HS-5 (cell line): ENCODE results near the gene SMIM13.

Experiments used
- DNase-seq: peaks from one replicate; pipeline ENCODE4 v3.0.0-alpha.2; 2012; ENCODE audit warnings: low read depth

The SMIM13 gene

DNA sequence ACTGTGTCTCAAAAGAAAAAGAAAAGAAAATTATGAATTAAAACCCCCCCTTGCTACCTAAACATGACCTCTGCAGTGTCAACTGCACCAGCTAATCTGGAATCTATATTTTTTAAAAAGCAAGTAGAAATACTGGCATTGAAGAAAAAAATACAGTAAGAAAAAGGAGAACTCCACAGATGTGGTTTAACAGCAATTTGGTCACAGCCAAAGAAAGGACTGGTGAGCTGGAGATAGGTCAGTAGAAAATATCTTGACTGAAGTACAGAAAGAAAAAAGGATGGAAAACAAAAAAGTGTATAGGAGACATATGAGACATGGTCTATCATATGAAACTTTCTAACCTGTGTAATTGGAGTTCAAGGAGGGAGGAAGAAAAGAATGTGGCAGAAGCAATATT is 62.0 kb downstream of the SMIM13 start:
- DNase-seq, result no peak

DNA sequence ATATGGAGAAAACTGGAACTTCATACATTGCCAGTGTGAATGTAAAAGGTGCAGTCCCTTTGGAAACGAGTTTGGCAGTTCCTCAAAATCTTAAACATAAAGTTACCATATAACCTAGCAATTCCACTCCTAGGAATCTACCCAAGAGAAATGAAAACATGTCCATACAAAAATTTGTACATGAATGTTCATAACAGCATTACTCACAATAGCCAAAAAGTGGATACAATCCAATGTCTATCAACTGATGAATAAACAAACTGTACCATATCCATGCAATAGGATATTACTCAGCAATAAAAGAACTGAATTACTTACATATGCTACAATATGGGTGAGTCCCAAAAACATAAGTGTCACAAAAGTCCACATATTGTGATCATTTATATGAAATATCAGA is 66.6 kb downstream of the SMIM13 start:
- no peak for DNase-seq

DNA sequence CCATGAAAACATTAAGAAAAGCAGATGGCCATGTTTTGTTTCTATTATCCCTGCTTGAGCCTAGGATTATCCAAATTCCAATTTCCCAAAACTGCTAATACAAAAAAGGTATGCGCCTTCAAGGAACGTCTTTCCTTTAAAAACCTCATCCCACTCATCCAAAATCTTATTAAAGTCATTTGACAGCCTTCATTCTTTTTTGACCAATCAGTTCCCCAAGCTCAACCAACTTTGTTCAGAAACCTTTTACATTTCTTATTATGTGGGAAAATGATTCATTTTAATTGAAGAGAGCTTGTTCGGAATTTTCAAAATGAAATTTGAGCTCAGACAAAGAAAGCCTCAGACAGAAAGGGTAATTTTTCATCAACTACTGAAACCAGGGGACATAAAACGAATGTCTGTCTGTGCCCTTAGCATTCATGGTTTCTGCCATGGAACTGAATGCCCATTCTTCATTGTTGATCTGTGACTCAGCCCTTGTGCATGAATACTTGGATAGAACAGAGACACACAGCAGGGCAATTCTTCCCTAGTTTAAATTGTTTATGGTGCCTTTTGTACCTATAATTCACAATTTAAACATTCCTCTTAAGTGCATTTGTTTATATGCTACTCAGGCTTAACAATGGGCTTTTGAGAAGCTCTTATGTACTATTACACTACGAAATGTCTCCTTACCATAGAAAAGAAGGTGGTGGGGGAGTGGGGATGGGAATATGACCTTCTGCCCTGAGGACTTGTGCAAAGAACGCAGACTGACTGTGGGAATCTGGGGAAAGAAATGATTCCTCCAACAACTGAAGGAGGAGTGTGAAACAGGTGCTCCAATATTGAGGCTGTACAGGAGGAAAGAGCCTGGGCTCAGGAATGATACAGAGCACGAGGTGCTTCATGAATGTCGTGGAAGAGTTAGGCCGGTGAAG is 67.7 kb downstream of the SMIM13 start:
- no peak for DNase-seq

DNA sequence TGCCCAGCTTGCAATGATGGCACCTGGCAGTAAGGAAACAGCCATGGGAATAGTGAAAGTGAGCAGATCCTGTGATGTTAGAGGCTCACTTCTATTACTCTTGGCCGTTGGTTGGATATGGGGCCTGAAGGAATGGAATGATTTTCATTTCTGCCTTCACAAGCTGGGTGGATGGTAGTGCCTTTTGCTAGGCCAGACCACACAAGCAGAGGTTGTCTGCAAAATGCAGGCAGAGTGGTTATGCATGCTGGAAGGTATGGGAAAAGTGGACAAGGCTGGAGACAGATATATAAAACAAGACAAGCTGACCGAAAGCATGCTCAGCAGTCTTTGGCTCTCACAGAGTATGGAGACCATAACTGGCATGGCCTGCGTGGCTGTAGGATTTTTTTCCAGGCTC is 68.6 kb downstream of the SMIM13 start:
- DNase-seq, result no peak

DNA sequence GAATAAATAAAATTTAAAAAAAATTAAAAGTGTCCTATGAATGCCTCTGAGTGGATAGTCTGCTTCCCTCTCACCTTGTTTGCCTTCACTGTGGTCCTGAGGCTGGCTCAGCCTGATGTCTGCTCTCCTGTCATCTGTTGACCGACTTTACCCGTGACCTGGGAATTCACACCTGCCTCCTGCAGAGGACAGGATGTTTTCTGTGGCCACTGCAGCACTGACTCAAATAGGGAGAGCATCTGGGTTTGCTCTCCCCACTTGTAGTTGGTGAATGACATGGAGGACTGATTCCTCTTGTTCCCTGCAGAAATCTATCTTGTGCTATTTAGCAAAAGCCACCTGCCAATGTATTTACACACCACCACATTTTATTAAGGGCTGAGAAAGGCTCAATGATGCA is 70.3 kb downstream of the SMIM13 start:
- no peak for DNase-seq

DNA sequence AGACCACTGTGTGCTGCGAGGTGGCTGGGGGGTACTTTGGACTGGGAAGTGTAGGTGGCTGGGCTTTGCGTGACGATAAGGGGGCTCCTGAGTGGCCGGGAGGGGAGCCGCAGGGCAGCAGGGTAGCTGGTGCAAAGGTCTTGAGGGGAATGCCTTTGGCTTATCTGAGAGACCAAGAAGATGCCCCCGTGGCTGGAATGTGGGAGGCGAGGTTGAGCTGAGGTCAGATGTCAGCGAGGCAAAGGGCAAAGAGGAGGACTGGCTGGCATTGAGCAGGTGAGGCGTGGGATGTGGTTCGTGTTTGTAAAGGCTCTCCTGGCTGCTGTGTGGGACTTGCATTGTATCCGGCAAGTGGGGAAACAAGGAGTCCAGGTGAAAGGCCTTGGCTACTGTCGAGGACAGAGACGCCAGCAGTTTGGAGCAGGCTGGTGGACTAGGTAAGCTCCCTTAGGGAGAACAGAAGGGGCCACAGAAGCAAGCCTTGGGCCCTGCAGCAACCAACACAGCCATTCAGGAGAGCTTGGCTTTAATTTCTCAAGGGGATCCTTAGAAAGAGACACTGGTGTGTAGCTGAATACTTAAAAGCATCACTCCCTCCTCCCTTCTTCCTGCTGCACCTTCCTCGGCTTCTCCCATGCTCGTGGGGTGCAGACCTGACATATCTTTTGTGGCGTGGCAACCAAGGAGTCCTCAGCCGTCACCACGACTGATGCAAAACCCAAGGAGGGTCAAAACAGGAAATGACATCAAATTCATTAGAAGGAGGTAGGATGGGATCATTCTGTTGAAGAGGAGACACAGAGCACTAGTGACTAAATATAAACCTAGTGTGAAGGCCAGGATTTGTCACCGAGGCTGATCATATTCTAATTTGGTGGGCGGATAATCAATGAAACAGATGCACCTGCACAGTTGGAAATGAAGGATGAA is 71.3 kb downstream of the SMIM13 start:
- no peak for DNase-seq

DNA sequence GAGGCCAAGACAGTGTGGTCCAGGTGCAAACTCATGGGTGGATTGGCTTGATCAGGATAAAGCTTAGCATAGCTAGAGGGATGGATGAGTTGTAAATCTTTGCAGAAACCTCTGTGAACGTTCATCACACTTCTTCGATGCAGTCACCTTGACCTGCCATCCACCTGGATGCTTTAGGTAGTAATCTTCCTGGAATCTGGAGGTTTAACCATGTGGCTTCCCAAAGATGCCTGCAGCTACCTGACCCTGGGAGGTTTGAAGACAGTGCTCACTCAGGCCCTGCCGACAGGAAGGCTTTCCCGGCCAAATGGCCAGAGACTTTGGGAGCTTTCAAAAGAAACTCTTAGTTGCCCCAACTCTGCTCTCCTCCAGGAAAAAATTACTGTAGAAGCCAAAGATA is 73.3 kb downstream of the SMIM13 start:
- no peak for DNase-seq

DNA sequence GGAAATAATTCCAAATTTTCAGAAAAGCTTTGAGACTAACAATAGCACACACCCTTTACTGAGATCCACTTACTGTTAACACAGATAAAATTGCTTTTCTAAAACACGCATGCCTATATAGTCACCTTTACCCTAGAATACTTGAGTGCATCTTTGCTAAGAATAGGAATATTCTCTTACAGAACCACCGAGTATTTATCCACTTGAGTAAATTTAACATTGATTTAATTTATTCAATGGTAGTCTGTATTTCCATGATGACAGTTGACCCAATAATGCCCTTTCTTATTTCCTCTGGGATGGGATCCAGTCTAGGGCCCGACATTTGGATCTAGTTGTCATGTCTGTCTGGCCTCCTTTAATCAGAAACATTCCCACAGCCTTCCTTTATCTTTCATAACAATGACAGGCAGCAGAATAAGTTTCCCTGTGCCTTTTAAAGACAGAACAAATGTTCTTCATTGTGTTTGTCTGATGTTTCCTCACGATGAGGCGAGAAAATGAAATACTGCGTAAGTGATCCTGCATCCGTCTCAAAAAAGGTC is 74.5 kb downstream of the SMIM13 start:
- no peak for DNase-seq

DNA sequence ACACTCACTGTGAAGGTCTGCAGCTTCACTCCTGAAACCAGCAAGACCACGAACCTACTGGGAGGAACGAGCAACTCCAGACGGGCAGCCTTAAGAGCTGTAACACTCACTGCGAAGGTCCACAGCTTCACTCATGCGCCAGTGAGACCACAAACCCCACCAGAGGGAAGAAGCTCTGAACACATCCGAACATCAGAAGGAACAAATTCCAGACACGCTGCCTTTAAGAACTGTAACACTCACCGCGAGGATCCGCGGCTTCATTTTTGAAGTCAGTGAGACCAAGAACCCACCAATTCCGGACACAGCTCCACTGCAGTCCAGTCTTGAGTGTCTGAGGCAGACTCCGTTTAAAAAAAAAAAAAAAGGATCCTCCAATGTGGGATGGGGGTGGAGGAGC is 78.3 kb downstream of the SMIM13 start:
- no peak for DNase-seq

DNA sequence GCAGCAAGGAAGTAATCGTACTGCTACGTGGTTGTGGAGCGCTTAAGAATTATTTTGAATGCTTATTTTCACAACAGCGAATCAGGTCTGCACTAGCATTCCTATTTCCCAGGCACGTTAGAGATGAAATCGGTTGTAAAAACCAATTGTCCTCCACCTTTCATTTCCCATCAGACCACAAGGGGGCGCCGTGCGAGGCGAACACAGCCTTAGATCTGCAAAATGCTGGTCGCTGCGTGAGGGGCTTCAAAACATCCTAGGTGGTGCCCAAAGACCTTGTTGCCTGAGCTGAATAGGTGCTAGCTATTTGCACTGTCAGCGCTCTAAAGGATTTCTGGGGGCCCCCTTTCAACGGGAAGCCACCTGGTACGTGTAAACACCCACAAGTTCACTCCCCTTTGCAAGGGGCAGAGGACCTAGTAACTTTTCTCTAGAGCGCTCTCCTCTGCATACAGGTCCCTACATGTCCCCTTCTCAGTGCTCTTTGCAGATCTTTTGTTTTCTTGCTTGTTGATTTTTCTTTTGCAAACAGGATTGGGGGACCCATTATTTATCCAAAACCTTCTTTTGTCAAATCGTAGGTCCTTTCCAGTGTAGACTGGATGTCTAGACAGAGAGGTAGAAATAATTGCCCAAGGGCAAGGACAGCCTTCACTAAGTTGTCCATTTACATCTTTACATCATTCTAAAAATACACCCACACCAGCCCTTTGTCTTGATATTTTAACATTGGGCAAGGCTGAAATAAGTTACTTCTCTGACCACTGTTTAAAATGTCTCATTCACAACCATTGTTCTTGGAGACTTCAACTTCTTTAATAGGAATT is 79.1 kb downstream of the SMIM13 start:
- DNase-seq, result no peak

DNA sequence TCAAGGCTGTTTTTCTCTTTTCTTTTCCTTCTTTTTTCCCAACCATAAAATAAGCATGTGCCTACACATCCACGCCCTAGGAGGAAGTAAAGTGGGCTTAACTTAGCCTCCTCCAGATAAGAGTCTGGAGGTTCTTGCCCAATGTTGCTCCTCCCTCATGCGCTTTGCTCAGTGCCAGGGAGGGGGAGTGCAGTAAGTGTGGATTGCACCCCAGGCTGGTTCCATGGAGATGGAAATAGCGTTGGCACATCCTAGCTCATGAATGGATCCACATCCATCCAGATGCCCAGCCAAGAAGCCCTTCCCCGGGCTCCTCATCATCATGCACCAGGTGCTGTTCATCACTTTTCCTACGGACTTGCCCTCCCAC is 80.6 kb downstream of the SMIM13 start:
- no peak for DNase-seq

DNA sequence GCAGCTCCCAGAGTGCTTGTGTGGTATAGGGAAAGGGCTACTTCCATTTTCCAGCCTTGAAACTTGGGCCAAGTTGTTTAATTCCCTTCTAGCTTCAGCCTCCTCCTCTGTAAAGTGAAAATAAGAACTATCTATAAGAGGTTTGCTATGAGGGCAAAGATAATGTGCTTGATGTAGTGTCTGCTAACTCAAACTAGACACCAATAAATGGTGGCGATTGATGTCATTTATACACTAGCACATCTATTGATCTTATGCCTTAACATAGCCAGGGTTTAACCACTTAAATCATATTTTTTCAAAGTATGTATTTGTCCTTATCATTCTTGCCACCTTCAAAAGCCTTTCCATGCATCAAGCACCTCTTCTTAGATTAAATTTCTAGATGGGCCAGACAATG is 83.6 kb downstream of the SMIM13 start:
- DNase-seq, result no peak

DNA sequence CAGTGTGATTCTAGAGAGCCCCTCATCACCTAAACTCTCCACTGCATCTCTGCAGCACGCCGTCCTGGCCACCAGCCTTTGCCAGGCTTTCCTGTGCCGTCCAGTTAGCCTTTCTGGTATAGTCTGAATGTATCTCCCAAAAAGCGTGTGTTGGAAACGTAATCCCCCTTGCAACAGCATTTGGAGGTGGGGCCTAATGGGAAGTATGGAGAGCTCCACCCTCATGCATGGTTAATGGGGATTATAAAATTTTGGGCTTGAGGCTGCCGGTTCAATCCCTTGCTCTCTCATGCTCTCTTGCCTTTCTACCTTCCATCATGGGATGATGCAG is 85.4 kb downstream of the SMIM13 start:
- DNase-seq, result no peak

DNA sequence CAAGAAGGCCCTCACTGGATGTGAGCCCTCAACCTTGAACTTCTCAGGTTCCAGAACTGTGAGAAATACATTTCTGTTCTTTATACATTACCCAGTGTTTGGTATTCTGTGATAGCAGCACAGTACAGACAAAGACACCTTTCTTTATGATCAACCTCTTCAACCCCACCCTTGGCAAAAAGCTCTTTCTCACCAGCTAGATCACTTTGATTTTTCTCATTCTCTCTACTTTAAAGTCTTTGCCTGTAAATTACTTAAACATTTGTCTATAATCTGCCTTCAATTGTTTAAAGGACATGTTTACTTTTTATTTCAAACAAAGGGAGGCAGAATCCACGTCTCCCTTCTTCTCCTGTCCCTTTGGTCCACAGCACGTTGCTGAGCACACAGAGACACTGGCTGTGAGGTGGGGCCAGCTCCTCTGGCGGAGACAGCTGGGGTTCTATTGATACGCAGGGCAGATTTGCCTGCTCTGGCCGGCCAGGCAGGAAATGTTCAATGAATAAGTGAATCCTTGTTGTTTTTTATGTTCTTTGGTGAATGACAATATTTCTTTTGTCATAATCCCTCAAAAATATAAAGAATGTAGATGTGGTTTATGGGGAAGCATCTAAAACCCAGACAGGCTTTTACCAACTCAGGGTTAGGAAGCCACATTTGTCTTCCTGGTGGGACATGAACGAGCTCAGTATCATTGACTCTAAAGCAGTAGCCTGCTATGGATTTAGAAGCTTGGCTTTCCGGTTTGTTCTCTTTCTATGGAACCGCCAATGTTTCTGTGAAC is 86.0 kb downstream of the SMIM13 start:
- DNase-seq, result no peak

DNA sequence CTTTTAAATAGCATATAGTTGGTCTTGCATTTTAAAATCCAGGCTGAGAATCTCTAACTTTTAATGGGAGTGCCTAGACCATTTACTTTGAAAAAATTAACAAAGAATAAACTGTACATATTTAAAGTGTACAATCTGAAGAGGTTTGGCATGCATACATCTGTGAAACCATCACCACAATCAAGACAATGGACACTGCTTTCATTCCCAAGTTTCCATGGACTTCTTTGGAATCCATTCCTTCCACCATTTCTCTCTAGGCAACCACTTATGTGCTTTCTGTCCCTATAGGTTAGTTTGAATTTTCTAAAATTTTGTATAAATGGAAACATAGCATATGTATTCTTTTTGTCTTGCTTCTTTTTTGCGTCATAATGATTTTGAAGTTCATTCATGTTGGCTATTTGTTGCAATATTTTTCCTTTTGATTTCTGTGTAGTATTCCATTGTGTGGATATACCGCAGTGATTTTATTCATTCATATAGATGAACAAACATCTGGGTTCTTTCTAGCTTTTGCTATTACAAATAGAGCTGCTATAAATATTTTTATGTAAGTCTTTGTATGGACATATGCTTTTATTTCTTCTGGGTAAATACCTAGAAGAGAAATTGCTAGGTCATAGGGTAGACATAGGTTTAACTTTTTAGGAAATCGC is 88.0 kb downstream of the SMIM13 start:
- DNase-seq, result no peak

DNA sequence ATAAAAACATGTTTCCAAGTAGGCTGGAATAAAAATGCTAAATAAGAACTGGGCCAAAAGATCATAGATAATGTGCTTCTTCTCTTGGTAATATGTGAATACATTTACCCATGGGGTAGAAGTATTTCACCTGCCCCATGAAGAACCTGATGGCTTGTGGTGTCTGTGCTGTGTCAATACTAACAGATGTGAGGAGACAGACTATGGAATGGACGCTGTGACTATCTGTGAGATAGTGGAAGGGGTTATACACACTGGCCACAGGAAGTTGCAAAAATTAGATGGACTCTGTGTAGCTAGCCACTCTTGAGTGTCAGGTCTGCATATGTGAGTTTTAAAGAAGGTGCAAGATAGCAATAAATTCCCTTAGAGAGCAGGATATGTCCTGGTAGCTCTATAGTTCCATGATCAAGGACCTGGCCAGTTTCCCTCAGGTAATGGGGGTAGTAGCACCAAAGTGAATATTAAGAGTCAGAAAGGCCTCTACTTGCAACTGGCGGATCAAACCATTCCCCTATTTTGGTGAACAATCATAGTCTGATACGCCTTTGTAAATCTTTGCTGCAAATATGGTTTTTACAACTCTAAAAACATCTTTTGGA is 90.2 kb downstream of the SMIM13 start:
- DNase-seq, result no peak

DNA sequence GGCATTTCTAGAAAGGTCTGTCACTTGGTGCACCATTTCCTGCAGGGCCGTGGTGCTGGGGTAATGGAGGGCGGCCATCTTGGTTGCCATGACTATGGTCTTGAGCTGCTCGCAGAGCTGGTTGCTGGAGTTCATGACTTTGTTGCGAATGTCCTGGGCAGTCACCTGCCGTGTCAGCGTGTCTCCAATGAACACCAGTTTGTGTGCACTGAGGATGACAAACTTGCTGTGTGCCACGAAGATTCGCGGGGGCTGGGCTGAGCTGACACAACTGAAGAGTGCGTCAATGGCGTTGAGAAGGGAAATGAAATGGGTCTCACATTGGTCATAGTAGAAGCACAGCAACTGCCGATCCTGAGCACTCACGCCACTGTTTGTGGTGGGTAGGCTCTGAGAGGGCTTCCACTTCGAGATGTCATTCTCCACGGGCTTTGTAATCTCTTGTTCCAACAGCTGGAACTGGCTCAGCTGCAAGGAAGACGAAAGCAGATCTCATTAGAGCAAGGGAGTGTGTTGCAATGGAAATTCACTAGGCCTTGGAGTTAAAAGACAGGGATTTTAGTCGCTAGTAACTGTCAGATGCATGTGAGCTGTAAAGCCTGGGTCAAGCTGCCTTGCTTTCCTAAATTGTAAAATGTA is 91.7 kb downstream of the SMIM13 start:
- no peak for DNase-seq

DNA sequence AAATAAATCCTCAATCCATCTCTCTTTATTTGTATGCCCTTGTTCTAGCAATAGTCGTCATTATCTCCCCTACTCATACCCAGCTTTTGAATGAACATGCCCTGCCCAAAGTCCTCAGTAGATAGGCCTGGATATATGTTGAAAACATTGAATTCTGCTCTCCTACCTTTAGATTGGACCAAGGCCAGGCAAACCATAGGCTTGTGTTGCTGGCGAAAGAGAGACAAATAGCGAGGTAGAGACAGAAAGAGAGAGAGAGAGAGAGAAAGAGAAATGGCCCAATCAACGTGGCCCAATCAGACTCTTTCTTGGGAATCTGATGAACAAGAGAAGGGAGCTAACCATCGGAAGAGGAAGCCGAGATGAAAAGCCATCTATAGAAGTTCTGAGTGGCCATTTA is 93.7 kb downstream of the SMIM13 start:
- no peak for DNase-seq
